Esophagus squamous epithelium (tissue), 4 donors: Measurements from ENCODE around the gene ELL2.

ENCODE experiments used
- CTCF ChIP-seq, 6 experiments: fragments of 450-650 bp in 4 of 6; fragments of 200-600 bp in 2 of 6; sonication (generic) in 2 of 6; IDR thresholded peaks; one replicate each; pipeline ENCODE4 v1.5.1; 2016 to 2019; ENCODE audit warnings: antibody characterized with exemption in 6 of 6, mild to moderate bottlenecking in 4 of 6, moderate library complexity in 4 of 6
- POLR2A ChIP-seq, 4 donors: fragments of 450-650 bp; IDR thresholded peaks; one replicate each; pipeline ENCODE4 v1.6.1; 2017; ENCODE audit warnings: antibody characterized with exemption in 4 of 4, mild to moderate bottlenecking in 4 of 4, moderate library complexity in 3 of 4

- TF ChIP-seq CTCF (IDR thresholded peaks at IDR 0.05) (no peak), POLR2A (IDR thresholded peaks at IDR 0.05) (no peak)
Observed at GRCh38 chr5:95916687-95917085, 45.0 kb downstream of the ELL2 start.
